Measurements from ENCODE around the gene PCDHB6.
"Not testable (repeated sequence)": the region's sequence is repeated elsewhere in the genome, so short reads cannot be mapped to it uniquely, and the experiment has no call there.

DNA sequence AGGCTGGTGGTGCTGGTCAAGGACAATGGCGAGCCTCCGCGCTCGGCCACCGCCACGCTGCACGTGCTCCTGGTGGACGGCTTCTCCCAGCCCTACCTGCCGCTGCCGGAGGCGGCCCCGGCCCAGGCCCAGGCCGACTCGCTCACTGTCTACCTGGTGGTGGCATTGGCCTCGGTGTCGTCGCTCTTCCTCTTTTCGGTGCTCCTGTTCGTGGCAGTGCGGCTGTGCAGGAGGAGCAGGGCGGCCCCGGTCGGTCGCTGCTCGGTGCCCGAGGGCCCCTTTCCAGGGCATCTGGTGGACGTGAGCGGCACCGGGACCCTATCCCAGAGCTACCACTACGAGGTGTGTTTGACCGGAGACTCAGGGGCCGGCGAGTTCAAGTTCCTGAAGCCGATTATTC, 12.5 kb upstream of the PCDHB6 start:
- TF ChIP-seq, protein P1, sequence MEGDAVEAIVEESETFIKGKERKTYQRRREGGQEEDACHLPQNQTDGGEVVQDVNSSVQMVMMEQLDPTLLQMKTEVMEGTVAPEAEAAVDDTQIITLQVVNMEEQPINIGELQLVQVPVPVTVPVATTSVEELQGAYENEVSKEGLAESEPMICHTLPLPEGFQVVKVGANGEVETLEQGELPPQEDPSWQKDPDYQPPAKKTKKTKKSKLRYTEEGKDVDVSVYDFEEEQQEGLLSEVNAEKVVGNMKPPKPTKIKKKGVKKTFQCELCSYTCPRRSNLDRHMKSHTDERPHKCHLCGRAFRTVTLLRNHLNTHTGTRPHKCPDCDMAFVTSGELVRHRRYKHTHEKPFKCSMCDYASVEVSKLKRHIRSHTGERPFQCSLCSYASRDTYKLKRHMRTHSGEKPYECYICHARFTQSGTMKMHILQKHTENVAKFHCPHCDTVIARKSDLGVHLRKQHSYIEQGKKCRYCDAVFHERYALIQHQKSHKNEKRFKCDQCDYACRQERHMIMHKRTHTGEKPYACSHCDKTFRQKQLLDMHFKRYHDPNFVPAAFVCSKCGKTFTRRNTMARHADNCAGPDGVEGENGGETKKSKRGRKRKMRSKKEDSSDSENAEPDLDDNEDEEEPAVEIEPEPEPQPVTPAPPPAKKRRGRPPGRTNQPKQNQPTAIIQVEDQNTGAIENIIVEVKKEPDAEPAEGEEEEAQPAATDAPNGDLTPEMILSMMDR (IDR thresholded peaks at IDR 0.05): not testable (repeated sequence)
- not testable (repeated sequence) for TF ChIP-seq POLR2A (IDR thresholded peaks at IDR 0.05)
